Chondrocyte (in vitro differentiated cells): Measurements from ENCODE around the gene ELL. TPM values are rescaled to one million over a fixed set of nuclear protein-coding genes. Genes with fewer than 3 reads are reported as not detected.

Experiments
- DNase-seq: peaks from one replicate; pipeline ENCODE4 v3.0.0; 2021; ENCODE audit warnings: mixed read lengths, low spot score
- H3K27ac Mint-ChIP-seq: one replicate; pipeline ENCODE4 v1.8.0; 2021; ENCODE audit warnings: mild to moderate bottlenecking, moderate library complexity, mixed read lengths; ENCODE audit not compliant: unreplicated experiment
- H3K27me3 Mint-ChIP-seq: 2 replicates; pipeline ENCODE4 v1.8.0; 2021; ENCODE audit warnings: low read depth, mixed read lengths
- H3K36me3 Mint-ChIP-seq: 2 replicates; pipeline ENCODE4 v1.8.0; 2021; ENCODE audit warnings: low read depth, mixed read lengths
- H3K4me1 Mint-ChIP-seq: 2 replicates; pipeline ENCODE4 v1.8.0; 2021; ENCODE audit warnings: low read depth, mild to moderate bottlenecking, mixed read lengths
- H3K4me3 Mint-ChIP-seq: one replicate; pipeline ENCODE4 v1.8.0; 2021; ENCODE audit warnings: mild to moderate bottlenecking, moderate library complexity, mixed read lengths; ENCODE audit not compliant: unreplicated experiment
- H3K9me3 Mint-ChIP-seq: 2 replicates; pipeline ENCODE4 v1.8.0; 2021; ENCODE audit warnings: low read depth, mixed read lengths
- CTCF ChIP-seq: fragments of 200-600 bp; sonication (generic); IDR thresholded peaks from 2 replicates; pipeline ENCODE4 v1.5.0; 2021; ENCODE audit warnings: antibody characterized with exemption, mild to moderate bottlenecking, moderate library complexity
- total RNA-seq: library from RNA; stranded (reverse); gene quantifications from 3 replicates; pipeline ENCODE4 v1.2.1, GENCODE V29; 2021

Gene ELL
- total RNA-seq, 1 donor from 2014 or later: 14.0 TPM

GRCh38 chr19:18418483-18419194 lies 103.2 kb downstream of the ELL start:
- H3K36me3 Mint-ChIP-seq: no peaks in the 10 kb centered on the region
- no peak for TF ChIP-seq CTCF
- H3K4me3 Mint-ChIP-seq: peak overlapping the region; percentile 63
- H3K4me1 Mint-ChIP-seq: peaks cover 54% of the 10 kb centered on the region
- peak overlapping the region; percentile 88 for H3K27ac Mint-ChIP-seq
- no peaks in the 10 kb centered on the region for H3K27me3 Mint-ChIP-seq
- peak; percentile 67 for DNase-seq
- H3K9me3 Mint-ChIP-seq: no peaks in the 10 kb centered on the region

- no peaks in the 10 kb centered on the region for H3K27me3 Mint-ChIP-seq
- H3K4me3 Mint-ChIP-seq: peak overlapping the region; percentile 25
- DNase-seq: no peak
- no peak for TF ChIP-seq CTCF
- H3K9me3 Mint-ChIP-seq: no peaks in the 10 kb centered on the region
- peaks cover 54% of the 10 kb centered on the region for H3K4me1 Mint-ChIP-seq
- H3K36me3 Mint-ChIP-seq: no peaks in the 10 kb centered on the region
- H3K27ac Mint-ChIP-seq: peak overlapping the region; percentile 88
These were observed 103.8 kb downstream of the ELL start for GRCh38 chr19:18418029-18418482.

GRCh38 chr19:18417250-18418028 lies 104.4 kb downstream of the ELL start:
- H3K27me3 Mint-ChIP-seq: no peaks in the 10 kb centered on the region
- H3K9me3 Mint-ChIP-seq: no peaks in the 10 kb centered on the region
- TF ChIP-seq CTCF: no peak
- peak overlapping the region; percentile 70 for H3K4me3 Mint-ChIP-seq
- H3K27ac Mint-ChIP-seq: peak overlapping the region; percentile 98
- no peaks in the 10 kb centered on the region for H3K36me3 Mint-ChIP-seq
- peaks cover 54% of the 10 kb centered on the region for H3K4me1 Mint-ChIP-seq
- DNase-seq: no peak

DNA sequence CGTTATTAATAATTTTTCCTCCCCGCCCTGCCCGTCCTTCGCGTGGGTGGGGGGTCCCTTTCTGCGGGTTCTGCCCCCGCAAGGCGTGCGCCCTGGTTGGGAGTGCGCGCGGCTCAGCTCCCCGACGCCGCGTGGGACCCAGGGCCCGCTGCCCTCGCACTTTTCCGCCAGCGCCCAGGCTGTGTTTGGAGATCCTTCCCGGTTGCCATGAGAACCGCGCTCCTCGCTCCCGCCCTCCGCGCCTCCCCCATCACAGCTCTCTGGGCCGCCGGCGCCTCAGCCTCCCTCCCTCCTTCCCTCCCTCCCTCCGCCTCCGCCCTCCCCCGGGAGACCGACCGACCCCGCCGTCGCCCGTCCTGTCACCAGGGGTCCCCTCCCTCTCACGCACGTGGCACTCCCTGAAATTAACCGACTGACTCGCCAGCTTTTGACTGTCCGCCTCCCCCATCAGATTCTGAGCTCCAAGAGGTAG lies 105.1 kb downstream of the ELL start:
- no peak for TF ChIP-seq CTCF
- peak overlapping the region; percentile 70 for H3K4me3 Mint-ChIP-seq
- H3K27me3 Mint-ChIP-seq: no peaks in the 10 kb centered on the region
- H3K27ac Mint-ChIP-seq: peak overlapping the region; percentile 98
- no peaks in the 10 kb centered on the region for H3K36me3 Mint-ChIP-seq
- DNase-seq: no peak
- H3K4me1 Mint-ChIP-seq: peaks cover 52% of the 10 kb centered on the region
- H3K9me3 Mint-ChIP-seq: no peaks in the 10 kb centered on the region

- TF ChIP-seq CTCF: no peak
- H3K4me3 Mint-ChIP-seq: peak overlapping the region; percentile 58
- H3K27ac Mint-ChIP-seq: peak overlapping the region; percentile 98
- no peaks in the 10 kb centered on the region for H3K27me3 Mint-ChIP-seq
- H3K4me1 Mint-ChIP-seq: peaks cover 41% of the 10 kb centered on the region
- DNase-seq: no peak
- no peaks in the 10 kb centered on the region for H3K36me3 Mint-ChIP-seq
- no peaks in the 10 kb centered on the region for H3K9me3 Mint-ChIP-seq
These were observed 106.5 kb downstream of the ELL start for GRCh38 chr19:18415178-18415867.
